IPS DF 19.7 (cell line): ENCODE results near the gene TMEM106A.
"Not testable (repeated sequence)": the region's sequence is repeated elsewhere in the genome, so short reads cannot be mapped to it uniquely, and the experiment has no call there.

ENCODE experiments used
- DNase-seq: peaks from one replicate; pipeline ENCODE4 v3.0.0-alpha.2; 2013; ENCODE audit warnings: low read depth, low spot score

TMEM106A gene, protein sequence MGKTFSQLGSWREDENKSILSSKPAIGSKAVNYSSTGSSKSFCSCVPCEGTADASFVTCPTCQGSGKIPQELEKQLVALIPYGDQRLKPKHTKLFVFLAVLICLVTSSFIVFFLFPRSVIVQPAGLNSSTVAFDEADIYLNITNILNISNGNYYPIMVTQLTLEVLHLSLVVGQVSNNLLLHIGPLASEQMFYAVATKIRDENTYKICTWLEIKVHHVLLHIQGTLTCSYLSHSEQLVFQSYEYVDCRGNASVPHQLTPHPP

DNA sequence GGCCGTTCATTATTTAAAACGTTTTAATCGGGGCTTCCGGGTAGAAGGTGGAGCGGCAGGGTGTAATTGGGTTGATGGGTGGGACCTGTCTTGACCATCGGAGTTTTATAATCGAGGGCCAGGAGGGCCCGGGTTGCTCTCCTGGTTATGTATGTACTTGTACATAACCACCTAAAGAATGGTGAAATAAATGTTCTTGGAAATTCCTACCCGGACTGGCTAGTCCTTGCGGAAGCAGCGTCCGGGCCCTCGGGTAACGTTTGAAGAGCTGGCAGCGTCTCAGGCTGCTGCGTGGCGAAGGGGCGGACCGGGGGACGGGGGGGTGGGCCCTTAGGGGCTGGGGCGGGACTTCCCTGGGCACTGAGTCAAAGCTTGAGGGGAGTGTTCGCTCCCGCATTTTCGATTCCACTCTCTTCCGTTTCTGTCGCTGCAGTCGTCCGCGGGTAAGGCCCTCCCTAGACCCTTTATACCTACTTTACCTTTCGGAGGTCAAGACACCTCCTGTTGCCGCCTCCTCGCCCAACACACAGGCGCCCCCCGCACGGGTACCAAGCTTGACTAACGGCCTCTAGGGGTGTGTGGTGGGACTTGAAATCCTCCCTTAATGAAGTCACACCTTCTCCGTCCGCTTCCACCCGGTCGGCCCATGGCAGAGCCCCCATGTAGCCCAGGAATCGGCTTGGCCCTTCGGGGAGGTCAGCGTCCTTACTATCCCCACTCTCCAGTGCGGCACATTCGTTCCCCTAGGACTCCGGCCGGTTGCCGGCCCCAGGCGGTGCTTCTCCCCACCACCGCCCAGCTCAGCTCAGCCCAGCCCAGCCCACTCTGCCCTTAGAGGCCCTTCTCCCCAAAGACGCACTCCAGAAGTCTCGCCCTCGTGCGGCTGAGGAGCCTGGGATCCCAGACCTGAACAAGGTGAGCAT is at the start of gene TMEM106A:
Gene TMEM106A (plus strand): TSS at position 396 of the 923 bp plus-strand sequence. CDS start 1,167 bp downstream, outside the sequence.
- peak; percentile 59 for DNase-seq

DNA sequence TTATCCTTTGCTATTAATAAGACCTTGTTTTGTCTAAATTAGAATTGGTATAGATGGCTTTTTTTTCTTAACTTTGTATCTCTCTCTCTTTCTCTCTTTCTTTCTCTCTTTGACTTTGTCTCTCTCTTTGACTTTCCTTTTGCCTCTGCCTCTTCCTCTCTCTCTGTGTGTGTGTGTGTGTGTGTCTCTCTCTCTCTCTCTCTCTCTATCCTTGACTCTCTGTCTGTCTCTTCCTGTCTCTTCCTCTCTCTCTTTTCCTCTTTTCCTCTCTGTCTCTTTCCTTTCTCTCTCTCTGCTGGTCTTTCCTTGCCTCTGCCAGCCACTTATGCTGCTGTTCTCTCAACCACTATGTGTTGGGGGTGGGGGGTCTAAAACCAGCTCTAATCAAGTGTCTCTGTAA is 45.7 kb upstream of the TMEM106A start:
- not testable (repeated sequence) for DNase-seq

GRCh38 chr17:43169561-43170139 is 42.0 kb upstream of the TMEM106A start:
- DNase-seq: no peak

GRCh38 chr17:43170140-43170765 is 41.4 kb upstream of the TMEM106A start:
- DNase-seq: peak; percentile 90

GRCh38 chr17:43170766-43171585 is 40.7 kb upstream of the TMEM106A start, which contains the start of gene NBR1:
Gene NBR1 (plus strand): TSS chr17:43171214. CDS start chr17:43175800, 4,586 bp downstream.
- peak; percentile 93 for DNase-seq

DNA sequence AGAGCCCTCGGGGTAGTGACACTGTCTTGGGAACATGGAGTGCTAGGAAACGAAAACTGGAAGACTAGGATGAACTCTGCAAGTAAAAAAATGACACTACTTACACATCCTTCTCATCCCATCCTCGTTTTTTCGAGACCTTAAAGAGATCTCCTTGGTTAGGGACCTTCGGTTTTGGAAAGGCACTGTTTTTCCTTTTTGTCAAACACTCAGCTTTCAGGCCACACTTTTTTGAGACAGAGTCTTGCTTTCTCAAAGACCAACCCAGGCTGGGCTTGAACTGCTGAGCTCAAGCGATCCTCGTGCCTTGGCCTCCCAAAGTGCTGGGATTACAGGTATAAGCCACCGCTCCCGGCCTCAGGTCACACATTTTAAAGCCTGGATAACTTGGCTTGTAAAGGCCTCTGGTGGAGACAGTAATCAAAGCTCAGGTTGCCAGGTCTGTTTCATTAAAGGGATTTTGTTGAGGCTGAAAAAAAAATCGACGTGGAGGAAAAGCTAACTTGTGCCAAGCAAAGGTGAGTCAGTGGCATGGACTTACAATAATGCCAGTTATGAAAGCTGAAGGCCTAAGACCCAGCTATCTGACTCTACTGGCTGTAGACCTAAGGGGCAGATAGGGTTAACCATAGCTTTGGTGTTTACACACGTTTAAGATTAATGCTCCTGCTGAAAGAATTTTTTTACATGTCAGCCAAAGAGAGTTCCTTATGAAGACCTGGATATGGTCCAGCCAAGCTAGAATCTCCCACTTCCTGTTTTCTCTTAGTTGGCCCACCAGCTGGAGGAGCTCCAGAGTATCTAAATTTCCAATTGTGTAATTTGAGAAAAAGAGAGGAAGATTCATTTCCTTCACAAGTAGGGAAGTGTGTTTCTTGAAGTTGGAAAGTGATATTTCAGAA is 39.8 kb upstream of the TMEM106A start:
- DNase-seq: no peak

DNA sequence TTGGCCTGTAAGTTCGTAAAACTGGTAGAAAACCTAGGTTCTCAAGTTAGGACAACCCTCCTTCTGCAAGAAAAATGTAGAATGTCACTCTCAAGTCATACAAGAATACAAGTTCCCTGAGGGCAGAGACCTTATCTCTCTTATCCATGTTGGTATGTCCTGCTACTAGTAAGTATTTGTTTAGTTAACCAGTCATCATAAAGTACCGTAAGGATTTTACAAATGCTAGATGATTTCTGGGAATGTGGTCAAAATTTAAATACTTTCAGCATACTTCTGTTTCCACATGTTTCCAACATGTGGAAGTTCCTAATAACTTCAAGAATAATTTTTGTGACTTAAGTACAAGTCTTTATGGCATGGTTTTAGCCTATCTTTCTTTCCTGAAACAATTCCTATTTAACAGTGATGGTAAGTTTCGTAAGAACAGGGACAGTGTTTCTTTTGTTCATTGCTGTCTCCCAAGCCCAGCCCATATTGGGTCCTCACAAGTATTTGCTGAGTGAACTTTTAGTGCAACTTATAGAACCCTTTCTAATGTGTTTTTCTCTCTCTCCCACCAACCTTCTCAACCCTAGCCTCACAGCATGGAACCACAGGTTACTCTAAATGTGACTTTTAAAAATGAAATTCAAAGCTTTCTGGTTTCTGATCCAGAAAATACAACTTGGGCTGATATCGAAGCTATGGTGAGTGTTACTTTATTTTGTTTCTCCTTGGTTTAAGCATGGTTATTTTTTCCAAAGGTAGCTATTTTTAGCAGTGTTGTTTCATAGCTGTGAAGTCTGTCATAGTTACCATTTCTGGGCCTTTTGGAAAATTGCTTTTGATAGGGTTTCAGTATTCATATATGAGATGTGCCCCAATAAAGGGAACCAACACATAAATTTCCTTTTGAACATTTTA is 36.2 kb upstream of the TMEM106A start:
- DNase-seq: no peak

- DNase-seq: no peak
Measured at GRCh38 chr17:43176119-43176570, 35.5 kb upstream of the TMEM106A start.

- DNase-seq: no peak
Measured at GRCh38 chr17:43183921-43184320, 27.8 kb upstream of the TMEM106A start.

DNA sequence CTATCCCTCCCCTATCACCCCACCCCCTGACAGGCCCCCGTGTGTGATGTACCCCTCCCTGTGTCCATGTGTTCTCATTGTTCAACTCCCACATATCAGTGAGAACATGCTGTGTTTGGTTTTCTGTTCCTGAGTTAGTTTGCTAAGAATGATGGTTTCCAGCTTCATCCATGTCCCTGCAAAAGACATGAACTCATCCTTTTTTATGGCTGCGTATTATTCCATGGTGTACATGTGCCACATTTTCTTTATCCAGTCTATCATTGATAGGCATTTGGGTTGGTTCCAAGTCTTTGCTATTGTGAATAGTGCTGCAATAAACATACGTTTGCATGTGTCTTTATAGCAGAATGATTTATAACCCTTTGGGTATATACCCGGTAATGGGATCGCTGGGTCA is 25.0 kb upstream of the TMEM106A start:
- DNase-seq: not testable (repeated sequence)

DNA sequence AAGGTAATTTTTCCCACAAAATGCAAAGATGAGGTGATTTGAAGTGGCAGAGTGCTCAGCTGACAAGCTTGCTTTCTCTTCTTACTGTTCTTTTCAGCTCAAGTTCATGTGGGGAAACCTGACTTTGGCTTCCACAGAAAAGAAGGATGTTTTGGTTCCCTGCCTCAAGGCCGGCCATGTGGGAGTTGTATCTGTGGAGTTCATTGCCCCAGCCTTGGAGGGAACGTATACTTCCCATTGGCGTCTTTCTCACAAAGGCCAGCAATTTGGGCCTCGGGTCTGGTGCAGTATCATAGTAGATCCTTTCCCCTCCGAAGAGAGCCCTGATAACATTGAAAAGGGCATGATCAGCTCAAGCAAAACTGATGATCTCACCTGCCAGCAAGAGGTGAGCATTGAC is 18.4 kb upstream of the TMEM106A start:
- DNase-seq: no peak

GRCh38 chr17:43199633-43200032 is 12.0 kb upstream of the TMEM106A start:
- no peak for DNase-seq

DNA sequence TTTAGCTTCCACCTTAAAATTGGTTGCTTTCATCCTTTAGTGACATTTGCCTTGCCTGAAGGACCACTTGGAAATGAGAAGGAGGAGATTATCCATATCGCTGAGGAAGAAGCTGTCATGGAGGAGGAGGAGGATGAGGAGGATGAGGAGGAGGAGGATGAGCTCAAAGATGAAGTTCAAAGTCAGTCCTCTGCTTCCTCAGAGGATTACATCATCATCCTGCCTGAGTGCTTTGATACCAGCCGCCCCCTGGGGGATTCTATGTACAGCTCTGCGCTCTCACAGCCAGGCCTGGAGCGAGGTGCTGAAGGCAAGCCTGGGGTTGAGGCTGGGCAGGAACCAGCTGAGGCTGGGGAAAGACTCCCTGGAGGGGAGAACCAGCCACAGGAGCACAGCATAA is 11.5 kb upstream of the TMEM106A start:
- DNase-seq: no peak

GRCh38 chr17:43203013-43203412 is 8.7 kb upstream of the TMEM106A start:
- not testable (repeated sequence) for DNase-seq

DNA sequence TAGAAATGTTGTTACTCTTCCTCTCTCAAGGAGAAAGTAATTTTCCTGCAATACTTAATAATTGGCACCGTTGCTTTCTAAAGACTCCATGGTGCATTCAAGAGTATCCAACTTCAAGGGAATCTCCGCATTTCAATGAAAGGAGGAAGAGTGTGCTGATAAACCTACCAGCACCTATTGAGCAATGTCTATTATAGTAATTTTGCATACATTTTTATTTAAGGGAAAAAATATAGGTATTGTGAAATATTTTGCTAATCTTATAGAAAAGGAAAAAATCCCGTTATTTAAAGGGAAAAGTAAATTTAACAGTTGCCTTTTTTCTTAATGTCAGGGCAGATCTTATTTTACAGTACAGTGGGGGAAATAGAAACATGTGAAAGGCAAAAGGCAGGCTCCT is 1.1 kb upstream of the TMEM106A start:
- DNase-seq: no peak

GRCh38 chr17:43211123-43211479 is 574 bp upstream of the TMEM106A start:
- DNase-seq: no peak

GRCh38 chr17:43212641-43213490 is 1.2 kb downstream of the TMEM106A start:
- DNase-seq: no peak

DNA sequence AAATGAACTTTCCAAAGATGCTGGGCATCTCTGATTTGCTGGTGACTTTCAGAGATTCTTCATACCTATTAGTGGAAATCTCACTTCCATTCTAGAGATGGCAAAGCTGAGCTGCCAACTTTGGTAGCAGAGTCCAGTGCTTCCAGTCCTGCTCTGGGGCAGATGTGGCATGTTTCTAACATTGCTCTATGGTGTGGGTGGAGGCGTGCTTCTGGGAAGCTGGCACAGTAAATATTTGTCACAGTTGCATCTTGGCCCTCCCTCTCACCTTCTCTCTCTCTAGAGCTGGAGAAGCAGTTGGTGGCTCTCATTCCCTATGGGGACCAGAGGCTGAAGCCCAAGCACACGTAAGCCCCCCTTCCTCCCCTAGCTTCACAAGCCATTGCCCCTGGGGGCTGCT is 1.9 kb downstream of the TMEM106A start:
- DNase-seq: no peak
